ENCODE data around the gene LRP5. TPM values are rescaled to one million over a fixed set of nuclear protein-coding genes. Genes with fewer than 3 reads are reported as not detected.

Gene LRP5
- total and polyA plus RNA-seq, 7 donors: 18.0 to 63.1 (median 28.9) TPM

- Histone ChIP-seq H3K4me3 (no peak overlapping the region), H3K36me3 (no peaks in the 10 kb centered on the region), H3K4me1 (peaks cover 0 to 8% (median 0%) of the 10 kb centered on the region in 4 donors), H3K27me3 (no peaks in the 10 kb centered on the region), H3K9me3 (no peaks in the 10 kb centered on the region), H3K27ac (no peak overlapping the region)
- 94 to 97% methylated on average over 7 of the region's 7 CpGs for WGBS, 2 donors
- DNase-seq: no peak
- TF ChIP-seq POLR2AphosphoS5 (IDR thresholded peaks at IDR 0.05) (no peak), EP300 (IDR thresholded peaks at IDR 0.05) (no peak), POLR2A (IDR thresholded peaks at IDR 0.05) (no peak), CTCF (IDR thresholded peaks at IDR 0.05) (no peak)
- intact Hi-C loops (cut with DNase I): no loop called here
Observed at GRCh38 chr11:68303982-68304780, 8.2 kb upstream of the LRP5 start.

- H3K9me3 ChIP-seq: no peaks in the 10 kb centered on the region
- H3K4me3 ChIP-seq: no peak overlapping the region
- H3K36me3 ChIP-seq: no peaks in the 10 kb centered on the region
- WGBS, 2 donors: 94 to 95% methylated on average over 3 of the region's 3 CpGs
- intact Hi-C loops (cut with DNase I): no loop called here
- no peaks in the 10 kb centered on the region for H3K27me3 ChIP-seq
- TF ChIP-seq POLR2A (IDR thresholded peaks at IDR 0.05): no peak
- no peak for TF ChIP-seq POLR2AphosphoS5 (IDR thresholded peaks at IDR 0.05)
- no peak for TF ChIP-seq EP300 (IDR thresholded peaks at IDR 0.05)
- no peak for TF ChIP-seq CTCF (IDR thresholded peaks at IDR 0.05)
- DNase-seq: no peak
- no peak overlapping the region for H3K27ac ChIP-seq
- H3K4me1 ChIP-seq: peaks cover 0 to 8% (median 0%) of the 10 kb centered on the region in 4 donors
Observed at GRCh38 chr11:68306636-68307035, 5.8 kb upstream of the LRP5 start.

GRCh38 chr11:68308068-68308467 lies 4.3 kb upstream of the LRP5 start:
- WGBS, 2 donors: 89% methylated on average over 11 of the region's 11 CpGs
- Histone ChIP-seq H3K4me3 (no peak overlapping the region), H3K9me3 (no peaks in the 10 kb centered on the region), H3K27me3 (no peaks in the 10 kb centered on the region), H3K27ac (no peak overlapping the region), H3K36me3 (no peaks in the 10 kb centered on the region), H3K4me1 (peaks cover 0 to 9% (median 1%) of the 10 kb centered on the region in 4 donors)
- TF ChIP-seq EP300 (IDR thresholded peaks at IDR 0.05) (no peak), POLR2AphosphoS5 (IDR thresholded peaks at IDR 0.05) (no peak), CTCF (IDR thresholded peaks at IDR 0.05) (no peak), POLR2A (IDR thresholded peaks at IDR 0.05) (no peak)
- intact Hi-C loops (cut with DNase I): no loop called here
- no peak for DNase-seq

GRCh38 chr11:68309621-68310185 lies 2.7 kb upstream of the LRP5 start:
- no peaks in the 10 kb centered on the region for H3K36me3 ChIP-seq
- peaks cover 0 to 21% (median 16%) of the 10 kb centered on the region in 4 donors for H3K4me1 ChIP-seq
- H3K27ac ChIP-seq: peak overlapping the region in 1 of 4 donors; percentile 12
- H3K4me3 ChIP-seq: no peak overlapping the region
- H3K27me3 ChIP-seq: no peaks in the 10 kb centered on the region
- DNase-seq: no peak
- intact Hi-C loops (cut with DNase I): loop anchor here (5.0 kb wide), 2 partner anchors 37 to 73 kb away; partner anchors contain the start of gene C11orf24
- H3K9me3 ChIP-seq: no peaks in the 10 kb centered on the region
- WGBS, 2 donors: 79 to 92% methylated on average over 2 of the region's 2 CpGs
- TF ChIP-seq POLR2AphosphoS5 (IDR thresholded peaks at IDR 0.05) (no peak), POLR2A (IDR thresholded peaks at IDR 0.05) (no peak), EP300 (IDR thresholded peaks at IDR 0.05) (no peak), CTCF (IDR thresholded peaks at IDR 0.05) (no peak)
